ENCODE data around the gene P4HTM.

P4HTM gene

GRCh38 chr3:48989796-48990635 lies at the start of gene P4HTM:
P4HTM (plus strand) TSS chr3:48990241; CDS start chr3:48990257, 16 bp downstream.
- peak; percentile 59 to 79 for DNase-seq

- DNase-seq: no peak
These were observed 44.6 kb upstream of the P4HTM start for GRCh38 chr3:48945432-48945831.

DNA sequence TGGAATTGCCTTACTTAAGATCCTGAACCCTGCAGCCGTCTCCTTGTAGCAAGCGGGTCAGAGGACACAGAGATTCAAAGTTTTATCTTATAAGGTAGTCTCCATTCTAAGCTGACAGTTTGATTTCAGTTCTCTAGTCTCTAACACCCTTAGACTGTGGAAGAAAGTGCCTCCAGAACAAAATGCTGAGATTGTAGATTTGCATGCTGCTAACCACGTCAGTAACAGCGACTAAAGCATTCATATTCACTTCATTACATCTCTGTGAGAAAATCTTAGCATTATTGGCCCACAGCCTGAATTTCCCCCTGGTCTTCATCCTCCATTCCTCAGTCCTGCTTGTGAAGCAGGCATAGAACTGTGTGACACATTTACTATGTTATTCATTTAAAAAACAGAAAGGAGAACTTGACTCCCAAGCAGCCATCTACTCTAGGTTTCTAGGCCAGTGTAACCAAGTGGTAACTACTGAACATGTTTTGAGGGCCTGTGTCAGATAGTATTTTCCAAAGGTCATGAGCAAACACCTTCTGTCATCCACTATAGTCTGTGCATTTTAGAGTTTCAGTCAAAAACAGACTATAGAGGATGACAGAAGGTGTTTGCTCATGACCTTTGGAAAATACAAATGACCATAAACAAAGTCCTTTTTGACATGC lies 44.0 kb upstream of the P4HTM start:
- no peak for DNase-seq

DNA sequence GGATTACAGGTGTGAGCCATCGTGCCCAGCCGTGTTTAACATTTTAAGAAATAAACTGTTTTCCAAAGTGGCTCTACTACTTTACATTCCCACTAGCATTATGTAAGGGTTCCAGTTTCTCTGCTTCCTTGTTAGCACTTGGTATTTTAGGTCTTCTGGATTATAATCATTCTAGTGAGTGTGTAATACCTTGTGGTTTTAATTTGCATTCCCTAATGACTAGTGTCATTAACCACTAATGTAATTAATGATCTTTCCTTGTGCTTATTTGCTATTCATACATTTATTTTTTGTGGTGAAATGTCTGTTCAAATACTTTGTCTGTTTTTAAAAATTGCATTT lies 40.7 kb upstream of the P4HTM start:
- DNase-seq: no peak

- no peak for DNase-seq
These were observed 40.0 kb upstream of the P4HTM start for GRCh38 chr3:48950051-48950450.

DNA sequence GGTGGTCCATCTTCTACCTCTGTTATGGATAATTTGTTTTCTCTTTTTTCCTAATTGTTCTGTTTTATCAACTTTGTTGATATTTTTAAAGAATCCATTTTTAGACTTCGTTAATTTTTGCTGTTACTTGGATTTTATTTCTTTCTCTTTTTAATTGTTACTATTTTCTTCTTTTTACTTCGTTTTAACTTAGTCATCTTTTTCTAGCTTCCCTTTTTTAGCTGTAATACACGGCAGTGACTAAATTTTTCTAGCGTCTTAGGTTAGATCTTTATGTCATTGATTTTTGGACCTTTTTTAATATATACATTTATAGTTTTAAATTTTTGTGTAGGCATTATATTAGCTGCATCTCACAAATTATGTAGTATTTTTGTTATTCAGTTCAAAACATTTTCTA lies 38.3 kb upstream of the P4HTM start:
- no peak for DNase-seq

GRCh38 chr3:48952510-48953118 lies 37.4 kb upstream of the P4HTM start:
- DNase-seq: peak; percentile 14 to 24

DNA sequence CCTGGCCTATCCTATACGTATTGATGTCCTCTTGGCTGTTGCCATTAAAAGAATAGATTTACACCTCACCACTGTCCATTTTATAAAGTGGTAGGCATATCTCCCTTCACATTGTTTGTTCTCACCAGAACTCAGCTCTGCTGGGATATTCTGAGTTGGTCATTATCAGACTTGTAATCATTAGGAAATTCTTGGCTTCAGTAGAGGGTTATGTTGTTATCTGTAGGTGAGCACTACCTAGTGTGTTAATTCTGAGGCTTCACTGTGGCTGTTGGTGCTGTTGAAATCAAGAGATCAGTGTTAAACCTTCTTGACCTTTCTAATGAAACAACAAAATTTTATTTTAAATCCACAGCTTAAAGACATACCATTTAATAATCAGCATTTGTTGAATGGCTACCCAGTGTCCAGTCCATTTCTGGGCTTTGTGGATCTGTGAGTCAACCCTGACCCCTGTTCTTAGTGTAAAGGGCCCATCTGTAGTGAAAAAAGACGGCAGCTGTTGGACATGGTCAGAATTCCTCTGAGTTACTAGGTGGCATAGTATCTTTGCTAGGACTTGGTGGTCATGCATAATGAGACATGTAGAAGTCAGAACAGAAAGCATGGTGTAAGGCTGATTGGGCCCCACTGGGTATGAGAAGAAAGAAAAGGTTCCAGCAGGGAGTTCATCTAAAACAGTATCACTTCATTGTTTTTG lies 32.9 kb upstream of the P4HTM start:
- DNase-seq: no peak

GRCh38 chr3:48960841-48961413 lies 29.1 kb upstream of the P4HTM start:
- no peak for DNase-seq

DNA sequence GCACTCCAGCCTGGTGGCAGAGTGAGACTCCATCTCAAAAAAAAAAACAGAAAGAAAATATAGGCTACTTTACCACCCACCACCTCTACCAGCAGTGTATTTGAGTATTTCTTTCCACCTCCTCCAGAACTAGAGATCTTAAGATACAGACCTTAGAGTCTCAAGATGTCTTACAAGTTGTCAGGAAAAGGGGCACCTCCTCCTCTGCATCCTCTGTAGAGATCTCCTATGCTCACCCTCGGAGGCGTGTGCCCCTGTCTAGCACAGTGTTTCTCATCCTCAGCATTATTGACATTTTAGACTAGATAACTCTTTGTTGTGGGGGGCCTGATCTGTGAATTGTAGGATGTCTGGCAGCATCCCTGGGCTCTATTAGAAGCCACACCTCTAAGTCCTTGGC lies 27.7 kb upstream of the P4HTM start:
- no peak for DNase-seq

GRCh38 chr3:48962939-48963338 lies 27.1 kb upstream of the P4HTM start:
- DNase-seq: no peak

DNA sequence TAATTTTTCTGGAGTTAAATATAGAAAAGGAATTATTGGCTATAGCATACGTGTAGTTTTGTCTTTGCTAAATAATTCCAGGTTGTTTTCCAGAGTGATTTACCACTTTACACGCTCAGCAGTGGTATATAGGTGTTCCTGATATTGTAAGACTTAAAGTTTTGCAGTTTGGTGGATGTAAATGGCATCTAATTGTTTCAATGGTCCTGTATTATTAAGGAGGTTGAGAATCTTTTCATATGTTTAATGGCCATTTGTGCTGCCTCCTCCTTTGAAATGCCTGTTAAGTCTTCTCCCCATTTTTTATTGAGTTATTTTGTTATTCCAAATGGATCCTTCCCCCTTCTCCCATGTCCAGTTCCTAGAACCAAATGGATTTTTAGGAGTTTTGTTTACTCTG lies 26.4 kb upstream of the P4HTM start:
- DNase-seq: no peak

GRCh38 chr3:48966367-48966766 lies 23.7 kb upstream of the P4HTM start:
- peak in 1 of 2 experiments; percentile 40 for DNase-seq

- no peak for DNase-seq
These were observed 23.1 kb upstream of the P4HTM start for GRCh38 chr3:48966876-48967361.

DNA sequence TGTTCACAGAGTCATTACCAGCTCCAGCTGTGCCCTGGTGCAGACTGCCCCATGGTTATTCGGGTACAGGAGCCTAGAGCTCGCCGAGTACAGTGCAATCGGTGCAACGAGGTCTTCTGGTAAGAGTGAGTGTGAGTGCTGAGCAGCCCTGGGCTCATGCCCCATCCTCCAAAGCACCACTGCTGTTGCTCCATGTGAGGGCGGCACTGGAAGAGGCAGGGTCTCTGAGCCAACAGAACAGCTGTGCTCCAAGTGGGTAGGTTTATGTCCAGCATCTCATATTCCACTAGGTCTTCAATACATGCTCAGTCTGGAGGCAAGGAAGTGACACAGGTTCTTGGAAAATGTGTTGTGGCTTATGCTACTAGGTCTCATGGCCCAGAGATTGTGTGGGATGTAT lies 19.5 kb upstream of the P4HTM start:
- DNase-seq: no peak

GRCh38 chr3:48974076-48974864 lies 15.8 kb upstream of the P4HTM start:
- DNase-seq: peak in 1 of 2 experiments; percentile 28

GRCh38 chr3:48979451-48979850 lies 10.6 kb upstream of the P4HTM start:
- DNase-seq: no peak

DNA sequence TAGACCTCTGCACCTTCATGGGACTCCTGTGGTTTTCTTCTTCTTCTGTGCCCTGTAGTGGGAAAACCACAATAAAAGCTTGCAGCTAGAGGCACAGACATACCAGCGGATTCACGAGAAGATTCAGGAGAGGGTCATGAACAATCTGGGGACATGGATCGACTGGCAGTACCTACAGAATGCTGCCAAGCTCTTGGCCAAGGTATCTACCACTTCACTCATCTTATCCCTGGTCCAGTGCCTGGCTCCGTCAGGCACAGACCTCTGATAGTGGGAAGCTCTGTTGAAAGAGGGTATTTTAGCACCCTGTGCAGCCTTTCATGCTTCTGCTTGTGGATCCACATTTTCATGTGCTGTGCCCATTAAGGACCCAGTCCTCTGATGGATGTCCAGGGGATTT lies 9.7 kb upstream of the P4HTM start:
- DNase-seq: no peak

GRCh38 chr3:48982016-48982415 lies 8.0 kb upstream of the P4HTM start:
- no peak for DNase-seq

DNA sequence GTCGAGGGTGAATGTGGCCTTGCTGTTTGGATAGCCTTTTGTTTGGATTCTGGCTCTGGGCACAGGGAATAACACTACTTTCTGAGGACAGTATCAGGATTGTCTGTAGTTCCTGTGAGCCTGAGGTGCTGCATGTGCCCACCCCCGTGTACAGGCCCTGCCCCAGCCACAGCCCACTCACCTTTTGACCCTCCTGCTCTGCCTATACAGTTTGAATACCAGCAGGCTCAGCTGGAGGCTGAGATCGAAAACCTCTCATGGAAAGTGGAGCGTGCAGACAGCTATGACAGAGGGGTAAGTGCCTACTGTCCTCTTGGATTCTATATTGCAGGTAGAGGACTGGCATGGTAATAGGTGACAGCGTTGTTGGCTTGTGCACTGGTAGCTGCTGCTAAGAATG lies 7.4 kb upstream of the P4HTM start:
- DNase-seq: no peak

DNA sequence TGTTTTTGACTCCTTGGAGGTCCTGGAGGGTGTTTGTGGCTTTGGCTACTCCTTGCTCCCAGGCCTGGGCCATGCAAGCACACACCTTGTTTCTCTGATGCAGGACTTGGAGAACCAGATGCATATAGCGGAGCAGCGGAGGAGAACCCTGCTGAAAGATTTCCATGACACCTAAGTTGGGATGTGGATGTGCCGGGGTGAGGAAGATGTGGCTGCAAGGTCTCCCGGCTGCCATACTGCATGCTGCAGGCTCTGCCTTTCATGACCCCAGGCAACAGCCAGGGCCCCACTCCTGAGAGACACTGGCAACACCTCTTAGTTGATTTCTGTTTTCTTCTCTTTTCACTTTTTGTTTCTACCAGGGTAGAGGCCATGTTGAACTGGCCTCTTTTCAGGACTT lies 6.9 kb upstream of the P4HTM start:
- no peak for DNase-seq

- DNase-seq: no peak
These were observed 5.4 kb upstream of the P4HTM start for GRCh38 chr3:48984663-48985062.
